ENCODE measurements around the gene ASB7.

- TF ChIP-seq CTCF (IDR thresholded peaks at IDR 0.05 in 8 of 11, conservative IDR thresholded peaks at IDR 0.05 in 3 of 11), result no peak
- no peak for TF ChIP-seq POLR2AphosphoS5 (IDR thresholded peaks at IDR 0.05)
- TF ChIP-seq POLR2A (IDR thresholded peaks at IDR 0.05), result no peak
These were observed 92.7 kb downstream of the ASB7 start for GRCh38 chr15:100695048-100695447.
